PC-3 (cell line): ENCODE results near the gene TXNDC5. TPM values are rescaled to one million over a fixed set of nuclear protein-coding genes. Genes with fewer than 3 reads are reported as not detected.

Experiments used
- ATAC-seq: fragments of 200-7000 bp; cut with Tn5 transposase; 2 replicates; pipeline ENCODE4 v1.9.1; 2020; ENCODE audit warnings: mild to moderate bottlenecking, moderate library complexity
- BruUV-seq: library from RNA; stranded (reverse); fragments of 400-500 nt; replicated peaks from 2 replicates; lab custom pipeline; 2021; lab: Mats Ljungman, UMichigan
- CTCF ChIA-PET: fragments of 300-600 bp; sonication (Branson Sonifier 250); formaldehyde crosslinking; loops from one replicate; lab custom pipeline; 2022; ENCODE audit warnings: antibody characterized with exemption; lab: Charles Lee
- POLR2A ChIA-PET: fragments of 300-600 bp; sonication (Branson Sonifier 250); formaldehyde crosslinking; loops from one replicate; lab custom pipeline; 2022; ENCODE audit warnings: antibody characterized with exemption; ENCODE audit not compliant: unreplicated experiment; lab: Charles Lee
- DNase-seq: peaks from one replicate; pipeline ENCODE4 v3.0.0-alpha.2; 2015
- H2AFZ ChIP-seq: fragments of 300-600 bp; sonication (generic); 2 replicates; pipeline ENCODE4 v1.6.0; 2016; ENCODE audit warnings: antibody characterized with exemption, low read length
- H3F3A ChIP-seq: fragments of 300-600 bp; sonication (generic); one replicate; pipeline ENCODE4 v1.6.0; 2017; ENCODE audit warnings: antibody characterized with exemption, low read length, control low read depth, mild to moderate bottlenecking; ENCODE audit not compliant: unreplicated experiment
- H3K27ac ChIP-seq: fragments of 300-600 bp; sonication (generic); 2 replicates; pipeline ENCODE4 v1.5.1; 2016; ENCODE audit warnings: mild to moderate bottlenecking, low read length
- H3K27me3 ChIP-seq: fragments of 300-600 bp; sonication (generic); 2 replicates; pipeline ENCODE4 v1.6.1; 2016; ENCODE audit warnings: low read length, mixed read lengths
- H3K36me3 ChIP-seq: fragments of 300-600 bp; sonication (generic); 2 replicates; pipeline ENCODE4 v1.6.1; 2016; ENCODE audit warnings: low read depth, mixed run types, low read length, mixed read lengths
- H3K4me1 ChIP-seq: fragments of 300-600 bp; sonication (generic); 2 replicates; pipeline ENCODE4 v1.5.1; 2016; ENCODE audit warnings: low read length; ENCODE audit not compliant: insufficient read depth
- H3K4me2 ChIP-seq: fragments of 300-600 bp; sonication (generic); 2 replicates; pipeline ENCODE4 v1.6.0; 2016; ENCODE audit warnings: low read length
- H3K4me3 ChIP-seq: fragments of 300-600 bp; sonication (generic); 2 replicates; pipeline ENCODE4 v1.5.1; 2016; ENCODE audit warnings: mild to moderate bottlenecking, low read length, mixed read lengths
- H3K79me2 ChIP-seq: fragments of 300-600 bp; sonication (generic); 2 replicates; pipeline ENCODE4 v1.6.1; 2017; ENCODE audit warnings: low read length, mixed read lengths
- H3K9ac ChIP-seq: fragments of 300-600 bp; sonication (generic); 2 replicates; pipeline ENCODE4 v1.6.0; 2016; ENCODE audit warnings: mild to moderate bottlenecking, low read length
- H3K9me2 ChIP-seq: fragments of 300-600 bp; sonication (generic); replicated peaks from 2 replicates; pipeline ENCODE4 v1.6.1; 2016; ENCODE audit warnings: mixed run types, low read length, mixed read lengths
- H3K9me3 ChIP-seq: fragments of 300-600 bp; sonication (generic); 2 replicates; pipeline ENCODE4 v1.6.1; 2016; ENCODE audit warnings: low read length, mixed read lengths
- H4K20me1 ChIP-seq: fragments of 300-600 bp; sonication (generic); 2 replicates; pipeline ENCODE4 v1.6.1; 2016; ENCODE audit warnings: low read length, mixed read lengths
- CTCF ChIP-seq: fragments of 300-600 bp; sonication (generic); conservative IDR thresholded peaks from 2 replicates; pipeline ENCODE4 v1.5.1; 2017; ENCODE audit warnings: antibody characterized with exemption, low read depth, mild to moderate bottlenecking, low read length
- EZH2 ChIP-seq: fragments of 300-600 bp; sonication (generic); IDR thresholded peaks from one replicate; pipeline ENCODE4 v1.6.1; 2017; ENCODE audit warnings: antibody characterized with exemption, mild to moderate bottlenecking, low read length; ENCODE audit not compliant: unreplicated experiment
- EZH2phosphoT487 ChIP-seq: fragments of 300-600 bp; sonication (generic); IDR thresholded peaks from 2 replicates; pipeline ENCODE4 v1.6.1; 2018; ENCODE audit warnings: mild to moderate bottlenecking, antibody characterized with exemption, low read length, borderline replicate concordance
- intact Hi-C: fragments of 100-400 bp; cut with micrococcal nuclease; formaldehyde crosslinking; loops from 2 replicates; pipeline ENCODE4 v1.9.0; 2023
- total RNA-seq: library from RNA; depleted of rRNA; stranded (reverse); fragments of >200 nt; gene quantifications from 2 replicates; pipeline ENCODE4 v1.2.3, GENCODE V29; 2014

Gene TXNDC5
- total RNA-seq, 1 experiment from 2014 or later = 221 TPM

DNA sequence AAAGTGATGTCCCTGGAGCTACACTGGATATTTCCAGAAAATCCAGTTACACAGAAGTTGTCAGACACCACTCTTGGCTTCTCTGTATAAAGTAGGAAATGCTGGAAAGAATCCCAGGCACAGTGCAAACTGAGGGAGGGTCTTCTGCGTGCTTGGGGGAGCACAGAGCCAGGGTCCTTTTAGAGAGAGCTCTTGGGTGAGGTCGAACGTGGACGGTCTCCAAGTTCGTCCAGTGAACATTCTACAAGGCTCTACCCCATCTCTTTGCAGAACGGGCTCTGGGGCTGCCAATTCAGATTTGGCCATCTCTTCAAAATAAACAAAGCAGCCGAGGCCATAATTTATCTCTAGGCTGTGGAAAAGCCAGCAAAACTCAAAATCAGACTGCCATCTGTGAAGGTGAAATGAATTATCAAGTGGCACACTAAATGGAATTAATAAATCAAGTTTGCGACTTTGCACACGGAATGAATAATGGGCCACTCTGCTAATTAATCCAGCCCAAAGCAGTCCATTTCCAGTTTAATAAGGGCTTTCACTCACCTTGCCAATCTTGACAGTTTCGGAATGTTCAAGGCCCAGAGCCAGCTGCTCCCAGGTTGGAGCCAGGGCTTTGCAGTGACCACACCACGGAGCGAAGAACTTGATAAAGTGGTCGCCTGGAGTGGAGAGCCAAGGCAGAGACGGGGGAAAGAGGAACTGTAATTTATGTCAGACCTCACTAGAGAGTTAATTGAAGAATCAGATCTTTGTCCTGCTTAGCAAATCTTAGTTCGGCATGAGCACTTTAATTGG, 19.3 kb downstream of the TXNDC5 start:
- TF ChIP-seq EZH2 (no peak), EZH2phosphoT487 (no peak), CTCF (no peak)
- POLR2A ChIA-PET = no interaction called here
- no peak for ATAC-seq
- intact Hi-C loops = no loop called here
- Histone ChIP-seq H3K79me2 (no peaks in the 10 kb centered on the region), H3K27me3 (no peaks in the 10 kb centered on the region), H3K27ac (no peak overlapping the region), H3K36me3 (peaks cover 86% of the 10 kb centered on the region), H3K4me1 (no peaks in the 10 kb centered on the region; the same call in 1 of the 2 replicates), H3K4me2 (no peak overlapping the region), H4K20me1 (no peaks in the 10 kb centered on the region), H3F3A (no peaks in the 10 kb centered on the region), H3K9me2 (no peaks in the 10 kb centered on the region), H3K9me3 (no peaks in the 10 kb centered on the region), H3K4me3 (no peak overlapping the region), H2AFZ (no peak overlapping the region), H3K9ac (no peak overlapping the region)
- BruUV-seq = no TSS peak
- CTCF ChIA-PET = no interaction called here
- no peak for DNase-seq

GRCh38 chr6:7888587-7889357, 21.8 kb downstream of the TXNDC5 start:
- Histone ChIP-seq H3F3A (no peaks in the 10 kb centered on the region), H3K36me3 (peaks cover 90% of the 10 kb centered on the region), H4K20me1 (no peaks in the 10 kb centered on the region), H3K4me3 (no peak overlapping the region), H3K27ac (no peak overlapping the region), H3K9me2 (no peaks in the 10 kb centered on the region), H3K4me1 (no peaks in the 10 kb centered on the region), H3K9ac (no peak overlapping the region), H3K79me2 (no peaks in the 10 kb centered on the region), H3K4me2 (no peak overlapping the region), H3K9me3 (no peaks in the 10 kb centered on the region), H2AFZ (no peak overlapping the region), H3K27me3 (no peaks in the 10 kb centered on the region)
- DNase-seq (no peak), ATAC-seq (no peak)
- intact Hi-C loops = no loop called here
- no TSS peak for BruUV-seq
- TF ChIP-seq CTCF = no peak
- TF ChIP-seq EZH2 = no peak
- no peak for TF ChIP-seq EZH2phosphoT487
- ChIA-PET CTCF (interaction anchor here (0.9 kb wide), 1 partner anchor 170 kb away, joined by 4 read pairs; no protein-coding TSS in a partner anchor), POLR2A (no interaction called here)
